Suppressor macrophage treated with lipopolysaccharide for 1 hour (primary cell): ENCODE data around the gene MYCL.

Experiments
- DNase-seq, 3 donors: peaks; one replicate each; pipeline ENCODE4 v3.0.0-alpha.2; 2020 to 2022

Gene MYCL

DNA sequence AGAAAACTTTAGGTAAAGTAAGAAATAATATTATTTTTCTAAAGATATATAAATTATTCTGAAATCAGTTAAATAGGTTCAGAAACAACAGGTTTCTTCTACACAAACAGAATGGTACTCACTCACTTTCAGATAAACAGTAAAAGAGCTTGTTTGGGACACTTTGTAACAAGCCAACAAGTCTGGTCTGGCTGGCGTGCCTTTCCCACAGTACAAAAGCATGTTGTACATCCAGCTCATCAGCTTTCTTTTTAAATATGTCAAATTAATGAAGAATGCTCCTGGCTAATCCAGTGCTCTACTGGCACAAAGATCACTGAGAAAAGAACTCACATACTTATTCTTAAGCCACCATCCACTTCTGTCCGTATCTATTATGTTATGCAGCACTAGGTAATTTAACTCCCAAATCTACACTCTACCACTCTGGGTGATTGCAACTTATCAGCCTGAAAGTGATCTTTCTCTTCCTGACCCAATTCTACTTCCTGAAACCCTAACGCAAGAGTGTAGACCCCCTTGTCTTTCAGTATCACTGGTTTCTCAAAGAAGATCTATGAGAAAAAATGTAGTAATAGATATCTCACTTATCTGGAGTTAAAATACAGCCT is 51.0 kb downstream of the MYCL start:
- DNase-seq: no peak

DNA sequence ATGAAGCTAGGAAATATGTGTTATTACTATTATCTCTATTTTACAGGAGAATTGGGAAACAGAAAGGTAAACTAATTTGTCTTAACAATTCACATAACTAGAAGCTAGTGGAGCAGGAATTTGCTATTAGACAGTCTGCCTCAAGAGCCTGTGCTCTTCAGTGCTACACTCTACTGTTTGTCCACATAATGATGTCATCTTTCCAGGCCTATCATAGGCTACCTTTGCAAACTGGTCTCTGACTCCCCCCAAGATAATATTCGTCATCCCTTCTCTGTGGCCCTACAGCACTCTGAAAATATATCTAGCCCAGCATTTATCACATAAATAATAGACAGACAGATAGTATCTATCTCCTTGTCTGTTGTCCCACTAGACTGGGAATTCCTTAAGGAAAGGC is 52.5 kb downstream of the MYCL start:
- DNase-seq: no peak

DNA sequence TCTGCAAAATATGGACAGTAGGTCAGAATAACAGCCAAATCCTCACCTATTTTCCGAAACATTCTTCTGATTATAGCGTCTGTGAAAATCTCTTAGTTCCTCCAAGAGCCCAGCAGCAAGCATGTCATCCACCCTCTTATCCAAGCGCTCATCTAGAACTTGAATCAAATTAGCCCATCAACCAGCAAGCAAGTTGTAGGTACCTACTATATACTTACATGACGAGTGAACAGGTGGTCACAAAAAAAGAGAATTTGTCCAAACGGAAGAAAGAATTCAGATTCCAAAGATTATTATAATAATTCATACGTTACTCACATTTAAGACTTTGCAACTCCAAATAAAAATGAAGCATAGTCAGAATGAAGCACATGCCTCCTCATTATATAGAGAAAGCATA is 53.8 kb downstream of the MYCL start:
- DNase-seq: no peak

- no peak for DNase-seq
Measured at GRCh38 chr1:39846796-39847195, 54.9 kb downstream of the MYCL start.

DNA sequence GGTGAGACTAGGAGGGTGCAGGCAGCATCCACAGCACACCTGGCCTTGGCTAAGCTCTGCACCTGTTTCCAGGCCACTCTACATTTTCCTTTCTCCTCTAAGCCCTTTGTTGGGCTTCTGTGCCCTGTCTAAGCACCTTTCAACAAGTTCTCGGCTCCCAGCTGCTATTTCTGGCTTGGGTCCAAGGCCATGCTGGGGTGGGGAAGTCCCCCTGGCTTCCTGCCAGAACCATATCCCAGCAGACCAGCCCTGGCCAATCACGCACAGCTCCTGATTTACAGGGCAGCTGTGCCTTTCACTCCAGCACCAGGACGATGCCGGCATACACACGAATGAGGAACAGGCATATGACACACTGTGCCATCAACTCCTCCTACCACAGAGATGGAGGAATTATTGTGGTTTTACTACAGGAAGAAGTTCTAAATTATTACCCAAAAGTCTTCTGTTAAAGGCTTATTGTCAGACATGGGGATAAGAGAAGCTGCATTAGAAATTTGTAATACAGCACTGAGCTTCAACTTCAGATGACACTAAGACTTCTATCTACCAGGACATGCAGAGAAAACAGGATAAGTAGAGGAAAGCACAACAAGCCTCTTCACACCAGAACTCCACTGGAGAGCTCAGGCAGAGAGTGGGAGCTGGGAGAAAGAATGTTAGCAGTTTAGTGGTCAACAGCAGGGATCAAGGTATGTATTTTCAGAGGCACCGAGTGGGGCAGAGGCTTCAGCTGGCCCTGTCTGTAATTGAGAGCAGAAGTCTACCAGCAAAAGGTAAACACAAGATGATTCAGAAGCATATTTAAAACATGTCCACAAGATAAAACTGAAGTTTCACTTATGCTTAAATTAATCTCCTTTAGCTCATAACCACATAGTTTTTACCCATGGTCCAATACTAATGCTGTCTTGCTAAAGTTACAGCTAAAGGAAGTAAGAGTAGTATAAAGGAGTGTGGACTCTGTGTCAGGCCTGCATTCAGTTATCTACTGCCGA is 55.8 kb downstream of the MYCL start:
- DNase-seq: peak; percentile 97
